Measurements from ENCODE around the gene OGFRL1.

Gene OGFRL1

GRCh38 chr6:71338540-71339316, 50.1 kb downstream of the OGFRL1 start:
- TF ChIP-seq, protein P1, sequence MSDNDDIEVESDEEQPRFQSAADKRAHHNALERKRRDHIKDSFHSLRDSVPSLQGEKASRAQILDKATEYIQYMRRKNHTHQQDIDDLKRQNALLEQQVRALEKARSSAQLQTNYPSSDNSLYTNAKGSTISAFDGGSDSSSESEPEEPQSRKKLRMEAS (IDR thresholded peaks at IDR 0.05) = no peak
- TF ChIP-seq CREB1 (IDR thresholded peaks at IDR 0.05; ENCODE audit: low read depth) (no peak), TEAD4 (IDR thresholded peaks at IDR 0.05) (no peak), EGR1 (IDR thresholded peaks at IDR 0.05) (no peak), FOXM1 (IDR thresholded peaks at IDR 0.05; ENCODE audit: borderline replicate concordance, low read depth) (no peak)
- TF ChIP-seq, protein P2, sequence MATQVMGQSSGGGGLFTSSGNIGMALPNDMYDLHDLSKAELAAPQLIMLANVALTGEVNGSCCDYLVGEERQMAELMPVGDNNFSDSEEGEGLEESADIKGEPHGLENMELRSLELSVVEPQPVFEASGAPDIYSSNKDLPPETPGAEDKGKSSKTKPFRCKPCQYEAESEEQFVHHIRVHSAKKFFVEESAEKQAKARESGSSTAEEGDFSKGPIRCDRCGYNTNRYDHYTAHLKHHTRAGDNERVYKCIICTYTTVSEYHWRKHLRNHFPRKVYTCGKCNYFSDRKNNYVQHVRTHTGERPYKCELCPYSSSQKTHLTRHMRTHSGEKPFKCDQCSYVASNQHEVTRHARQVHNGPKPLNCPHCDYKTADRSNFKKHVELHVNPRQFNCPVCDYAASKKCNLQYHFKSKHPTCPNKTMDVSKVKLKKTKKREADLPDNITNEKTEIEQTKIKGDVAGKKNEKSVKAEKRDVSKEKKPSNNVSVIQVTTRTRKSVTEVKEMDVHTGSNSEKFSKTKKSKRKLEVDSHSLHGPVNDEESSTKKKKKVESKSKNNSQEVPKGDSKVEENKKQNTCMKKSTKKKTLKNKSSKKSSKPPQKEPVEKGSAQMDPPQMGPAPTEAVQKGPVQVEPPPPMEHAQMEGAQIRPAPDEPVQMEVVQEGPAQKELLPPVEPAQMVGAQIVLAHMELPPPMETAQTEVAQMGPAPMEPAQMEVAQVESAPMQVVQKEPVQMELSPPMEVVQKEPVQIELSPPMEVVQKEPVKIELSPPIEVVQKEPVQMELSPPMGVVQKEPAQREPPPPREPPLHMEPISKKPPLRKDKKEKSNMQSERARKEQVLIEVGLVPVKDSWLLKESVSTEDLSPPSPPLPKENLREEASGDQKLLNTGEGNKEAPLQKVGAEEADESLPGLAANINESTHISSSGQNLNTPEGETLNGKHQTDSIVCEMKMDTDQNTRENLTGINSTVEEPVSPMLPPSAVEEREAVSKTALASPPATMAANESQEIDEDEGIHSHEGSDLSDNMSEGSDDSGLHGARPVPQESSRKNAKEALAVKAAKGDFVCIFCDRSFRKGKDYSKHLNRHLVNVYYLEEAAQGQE (IDR thresholded peaks at IDR 0.05; ENCODE audit: low read depth) = no peak

DNA sequence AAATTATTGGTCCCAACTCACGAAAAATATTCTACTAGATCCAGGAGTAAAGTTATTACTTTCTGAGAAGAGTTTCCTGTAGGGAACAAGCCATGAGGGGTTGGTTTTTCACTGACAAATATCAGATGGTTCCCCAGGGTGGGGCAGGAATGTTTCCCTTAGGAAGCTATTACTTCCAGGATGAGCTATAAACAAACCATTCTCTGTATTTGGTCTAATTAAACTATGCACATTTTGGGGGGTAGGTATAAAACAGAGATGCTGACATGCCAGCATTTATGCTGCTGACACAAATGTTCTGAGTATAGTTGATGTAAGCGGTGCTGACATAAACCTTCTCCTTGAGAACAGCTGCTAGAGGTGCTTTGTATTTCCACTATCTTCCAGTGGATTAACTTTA, 54.2 kb downstream of the OGFRL1 start:
- TF ChIP-seq ZBTB7A (IDR thresholded peaks at IDR 0.05; ENCODE audit: low read depth) (no peak), FOXM1 (IDR thresholded peaks at IDR 0.05; ENCODE audit: borderline replicate concordance, low read depth) (no peak), CREB1 (IDR thresholded peaks at IDR 0.05; ENCODE audit: low read depth) (no peak), TCF12 (IDR thresholded peaks at IDR 0.05; ENCODE audit: low read depth) (no peak), EGR1 (IDR thresholded peaks at IDR 0.05) (no peak), EP300 (IDR thresholded peaks at IDR 0.05; ENCODE audit: borderline replicate concordance) (no peak), YY1 (IDR thresholded peaks at IDR 0.05; ENCODE audit: low read depth) (no peak)

GRCh38 chr6:71345476-71346333, 57.1 kb downstream of the OGFRL1 start:
- TF ChIP-seq CEBPB (IDR thresholded peaks at IDR 0.05) (no peak), EP300 (IDR thresholded peaks at IDR 0.05; ENCODE audit: borderline replicate concordance) (no peak)

GRCh38 chr6:71346334-71346694, 57.7 kb downstream of the OGFRL1 start:
- TF ChIP-seq YY1 (IDR thresholded peaks at IDR 0.05; ENCODE audit: low read depth) = no peak
- TF ChIP-seq, protein P1 (IDR thresholded peaks at IDR 0.05) = no peak
- TF ChIP-seq ZBTB7A (IDR thresholded peaks at IDR 0.05; ENCODE audit: low read depth) = no peak
- TF ChIP-seq TEAD4 (IDR thresholded peaks at IDR 0.05) = no peak
- no peak for TF ChIP-seq RAD21 (IDR thresholded peaks at IDR 0.05; ENCODE audit: low read depth)
- TF ChIP-seq TCF12 (IDR thresholded peaks at IDR 0.05; ENCODE audit: low read depth) = no peak
- TF ChIP-seq EGR1 (IDR thresholded peaks at IDR 0.05) = no peak
- no peak for TF ChIP-seq CEBPB (IDR thresholded peaks at IDR 0.05)
- no peak for TF ChIP-seq EP300 (IDR thresholded peaks at IDR 0.05; ENCODE audit: borderline replicate concordance)
- no peak for TF ChIP-seq TAF1 (IDR thresholded peaks at IDR 0.05; ENCODE audit: low read depth)
- TF ChIP-seq FOXM1 (IDR thresholded peaks at IDR 0.05; ENCODE audit: borderline replicate concordance, low read depth) = no peak
- TF ChIP-seq, protein P2 (IDR thresholded peaks at IDR 0.05; ENCODE audit: low read depth) = no peak
- TF ChIP-seq NFIC (IDR thresholded peaks at IDR 0.05) = no peak
- TF ChIP-seq CREB1 (IDR thresholded peaks at IDR 0.05; ENCODE audit: low read depth) = no peak
- no peak for TF ChIP-seq USF1 (IDR thresholded peaks at IDR 0.05)

GRCh38 chr6:71347119-71347518, 58.5 kb downstream of the OGFRL1 start:
- no peak for TF ChIP-seq NFIC (IDR thresholded peaks at IDR 0.05)
- no peak for TF ChIP-seq EGR1 (IDR thresholded peaks at IDR 0.05)
- TF ChIP-seq, protein P2 (IDR thresholded peaks at IDR 0.05; ENCODE audit: low read depth) = no peak
- no peak for TF ChIP-seq CREB1 (IDR thresholded peaks at IDR 0.05; ENCODE audit: low read depth)
- TF ChIP-seq, protein P1 (IDR thresholded peaks at IDR 0.05) = no peak
- TF ChIP-seq RAD21 (IDR thresholded peaks at IDR 0.05; ENCODE audit: low read depth) = no peak
- TF ChIP-seq ZBTB7A (IDR thresholded peaks at IDR 0.05; ENCODE audit: low read depth) = no peak
